Inflammatory macrophage treated with lipopolysaccharide for 4 hours (primary cell): ENCODE results near the gene MECP2.

Experiments used
- DNase-seq: peaks from one replicate; pipeline ENCODE4 v3.0.0-alpha.2; 2020

Gene MECP2

GRCh38 chrX:154059231-154059630 is 38.3 kb downstream of the MECP2 start:
- no peak for DNase-seq

- DNase-seq = peak; percentile 29
Measured at GRCh38 chrX:154058214-154058997, 39.1 kb downstream of the MECP2 start.

- DNase-seq = peak; percentile 68
Measured at GRCh38 chrX:154057791-154058190, 39.7 kb downstream of the MECP2 start.

- peak; percentile 71 for DNase-seq
Measured at GRCh38 chrX:154056770-154057241, 40.7 kb downstream of the MECP2 start.

DNA sequence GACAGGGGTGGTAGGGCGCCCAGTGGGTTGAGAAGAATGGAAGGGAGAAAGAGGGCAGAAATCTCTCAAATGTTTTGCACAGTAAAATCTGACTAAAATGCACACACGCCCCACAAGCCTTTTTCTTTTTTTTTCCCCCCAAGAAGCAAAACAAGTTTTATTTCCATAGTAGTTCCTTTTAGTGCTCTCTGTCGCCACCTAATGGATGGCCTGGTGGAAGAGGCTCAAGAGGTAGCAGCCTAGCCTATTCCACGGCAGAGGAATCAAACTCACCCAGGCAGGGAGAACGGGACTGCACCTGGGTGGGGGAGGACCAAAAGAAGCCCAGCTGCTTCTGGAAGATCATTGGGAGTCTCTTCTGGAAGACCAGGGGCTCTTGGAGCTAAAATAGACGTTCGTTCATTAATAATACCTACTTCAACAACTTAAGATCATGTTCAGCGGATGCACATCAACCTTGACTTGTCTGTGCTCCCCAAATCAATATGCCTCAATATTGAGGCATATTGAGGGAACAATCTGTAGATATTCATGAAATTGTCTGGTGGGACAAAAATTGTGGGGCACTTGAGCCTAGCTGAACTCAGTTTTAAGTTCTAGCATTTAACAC is 46.2 kb downstream of the MECP2 start:
- peak; percentile 62 for DNase-seq

GRCh38 chrX:154050113-154050495 is 47.4 kb downstream of the MECP2 start:
- DNase-seq = no peak

GRCh38 chrX:154049209-154050112 is 48.1 kb downstream of the MECP2 start:
- no peak for DNase-seq

- DNase-seq = no peak
Measured at GRCh38 chrX:154048398-154048797, 49.1 kb downstream of the MECP2 start.

DNA sequence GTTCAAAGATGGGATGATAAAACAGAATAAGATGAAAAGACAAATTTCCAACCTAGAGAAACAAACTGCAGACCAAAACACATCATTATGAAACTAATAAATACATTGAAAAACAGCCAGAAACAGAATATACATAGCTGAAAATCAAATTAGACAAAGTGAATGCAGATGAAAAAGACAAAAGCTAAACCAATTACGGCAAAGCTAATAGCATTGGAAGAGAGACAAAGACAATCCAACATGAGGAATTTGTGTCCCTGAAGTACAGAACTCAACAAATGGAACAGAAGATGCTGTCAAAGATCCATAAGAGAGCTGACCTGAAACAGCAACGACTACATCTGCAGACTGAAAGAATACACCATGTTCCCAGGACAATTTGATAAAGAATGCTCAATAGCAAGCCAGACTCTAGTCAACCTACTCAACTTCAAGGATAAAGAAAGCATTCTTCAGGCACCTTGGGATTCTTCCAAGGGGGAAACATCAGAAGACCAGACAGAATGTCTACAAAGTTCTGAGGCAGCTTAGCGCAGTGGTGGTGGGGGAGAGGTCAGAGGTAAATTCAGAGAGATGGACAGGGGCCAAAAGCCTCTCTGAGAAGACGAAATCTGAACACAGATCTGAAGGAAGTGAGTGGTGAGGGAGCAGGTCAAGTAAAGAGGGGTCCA is 50.4 kb downstream of the MECP2 start:
- DNase-seq = no peak

- no peak for DNase-seq
Measured at GRCh38 chrX:154046031-154046781, 51.3 kb downstream of the MECP2 start.

DNA sequence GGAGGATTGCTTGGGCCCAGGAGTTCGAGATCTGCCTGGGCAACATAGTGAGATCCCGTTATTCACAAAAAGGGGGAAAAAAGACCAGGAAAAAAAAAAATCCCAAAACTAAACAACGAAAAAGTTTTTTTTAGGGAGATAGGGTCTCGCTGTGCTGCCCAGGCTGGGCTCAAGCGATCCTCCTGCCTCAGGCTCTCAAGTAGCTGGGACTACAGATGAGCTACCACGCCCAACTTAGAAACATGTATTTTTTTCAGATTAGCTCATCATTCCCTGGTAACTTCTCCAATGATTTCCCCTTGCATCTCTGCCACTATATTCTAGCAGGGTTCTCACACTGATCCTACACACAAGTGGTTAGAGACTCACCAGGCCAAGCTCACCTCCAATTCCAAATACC is 53.4 kb downstream of the MECP2 start:
- DNase-seq = peak; percentile 56

DNA sequence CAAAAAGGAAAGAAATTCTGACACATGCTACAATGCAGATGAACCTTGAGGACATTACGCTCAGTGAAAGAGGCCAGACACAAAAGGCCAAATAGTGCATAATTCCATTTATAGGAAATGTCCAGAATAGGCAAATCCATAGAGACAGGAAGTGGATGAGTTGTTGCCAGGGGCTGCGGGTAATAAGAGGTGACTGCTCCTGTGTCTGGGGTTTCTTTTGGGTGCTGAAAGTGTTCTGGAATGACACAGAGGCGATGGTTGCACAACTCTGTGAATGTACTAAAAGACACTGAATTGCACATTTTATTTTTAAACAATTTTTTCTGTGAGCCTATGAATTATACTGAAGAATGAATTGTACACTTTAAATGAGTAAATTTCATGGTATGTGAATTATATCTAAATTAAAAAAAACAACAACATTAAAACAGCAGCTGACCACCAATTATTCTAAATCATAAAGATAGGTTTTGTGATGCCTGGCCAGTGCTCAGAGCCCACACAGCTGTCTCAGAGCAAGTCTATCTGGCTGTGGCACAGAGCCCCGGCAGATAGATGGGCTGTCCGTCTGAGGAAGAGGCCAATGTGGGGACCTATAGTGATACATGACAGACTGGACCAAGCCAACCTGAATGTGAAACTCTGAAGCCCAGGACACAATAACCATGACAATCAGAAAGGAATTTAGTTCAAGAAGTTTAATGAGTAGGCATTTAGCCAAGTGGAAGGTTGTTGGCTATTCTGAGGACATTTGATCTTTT is 54.3 kb downstream of the MECP2 start:
- DNase-seq = peak; percentile 79

DNA sequence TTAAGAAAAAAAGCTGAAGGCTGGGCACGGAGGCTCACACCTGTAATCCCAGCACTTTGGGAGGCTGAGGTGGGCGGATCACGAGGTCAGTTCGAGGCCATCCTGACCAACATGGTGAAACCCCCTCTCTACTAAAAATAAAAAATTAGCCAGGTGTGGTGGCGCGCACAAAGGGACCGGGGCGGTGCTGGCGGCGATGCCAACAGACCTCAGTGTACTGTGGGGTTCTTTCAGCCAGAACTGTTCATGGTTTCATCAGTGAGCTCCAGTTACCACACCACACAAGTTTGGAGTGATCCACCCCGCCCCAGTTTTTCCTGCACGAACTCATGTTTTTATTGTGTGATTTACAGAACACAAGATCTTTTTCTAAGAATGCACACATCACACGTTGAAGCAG is 56.7 kb downstream of the MECP2 start:
- DNase-seq = peak; percentile 40

DNA sequence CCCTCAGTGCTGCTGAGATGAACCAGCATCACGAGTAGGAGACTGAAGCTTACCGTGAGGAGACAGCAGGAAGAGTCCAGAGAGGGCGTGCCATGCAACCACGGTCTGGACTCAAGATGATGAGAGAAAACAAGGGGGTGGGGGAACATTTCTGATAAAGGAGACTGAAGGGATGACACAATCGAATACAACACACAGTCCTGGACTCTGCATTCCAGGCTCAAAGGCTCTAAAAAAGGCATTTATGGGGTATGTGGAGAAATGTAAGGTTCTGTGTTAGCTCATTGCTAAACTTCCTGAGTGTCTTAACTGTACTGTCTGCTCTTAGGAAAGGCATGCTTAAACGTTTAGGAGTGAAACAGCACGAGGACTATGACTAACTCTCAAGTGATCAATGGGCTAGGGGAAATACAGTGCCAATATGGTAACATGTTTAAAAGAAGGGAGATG is 57.2 kb downstream of the MECP2 start:
- DNase-seq = peak; percentile 95

DNA sequence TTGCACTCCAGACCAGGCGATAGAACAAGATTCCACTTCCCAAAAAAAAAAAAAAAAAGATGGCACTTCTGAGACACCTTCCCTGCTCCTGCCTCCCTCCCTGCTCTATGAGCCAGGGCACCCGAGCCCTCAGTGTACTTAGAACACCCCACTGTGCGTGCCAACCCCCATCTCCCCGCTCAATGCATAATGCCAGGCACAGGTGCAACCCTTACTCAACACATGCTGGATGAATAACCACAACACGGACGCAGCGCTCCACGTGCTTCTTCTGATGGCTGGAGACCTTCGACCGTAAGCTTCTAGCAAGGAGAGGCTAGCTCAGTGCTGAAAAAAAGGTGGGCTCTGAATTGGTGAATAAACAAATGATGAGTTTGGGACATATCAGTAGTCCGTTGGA is 57.9 kb downstream of the MECP2 start:
- DNase-seq = no peak

- peak; percentile 56 for DNase-seq
Measured at GRCh38 chrX:154038656-154039055, 58.9 kb downstream of the MECP2 start.

DNA sequence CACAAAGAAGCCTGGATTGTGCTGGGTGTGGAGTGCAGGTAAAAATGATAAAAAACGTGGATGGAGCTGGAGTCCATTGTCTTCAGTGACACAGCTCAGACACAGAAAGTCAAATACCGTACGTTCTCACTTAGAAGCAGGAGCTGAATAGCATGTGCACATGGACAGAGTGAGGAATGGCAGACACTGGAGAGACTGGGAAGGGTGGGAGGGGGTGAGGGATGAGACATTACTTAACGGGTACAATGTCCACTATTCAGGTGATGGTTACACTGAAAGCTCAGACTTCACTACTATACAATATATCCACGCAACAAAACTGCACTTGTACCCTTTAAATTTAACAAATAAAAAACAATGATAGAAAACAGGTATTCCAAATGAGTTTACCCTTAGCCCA is 59.8 kb downstream of the MECP2 start:
- no peak for DNase-seq

DNA sequence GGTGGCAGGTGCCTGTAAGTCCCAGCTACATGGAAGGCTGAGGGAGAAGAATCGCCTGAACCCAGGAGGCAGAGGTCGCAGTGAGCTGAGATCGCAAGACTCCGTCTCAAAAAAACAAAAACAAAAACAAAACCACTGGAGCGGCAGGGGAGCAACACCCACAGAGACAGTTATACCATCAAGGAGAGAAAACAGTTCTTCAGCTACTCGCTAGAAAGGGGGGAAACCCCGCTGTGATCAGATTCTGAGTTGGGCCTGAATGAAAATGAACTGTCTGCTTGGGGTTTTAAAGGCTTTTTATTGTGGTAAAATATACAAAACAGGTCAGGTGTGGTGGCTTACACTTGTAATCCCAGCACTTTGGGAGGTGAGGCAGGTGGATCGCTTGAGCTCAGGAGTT is 61.0 kb downstream of the MECP2 start:
- no peak for DNase-seq

GRCh38 chrX:154033848-154034247 is 63.7 kb downstream of the MECP2 start:
- DNase-seq = no peak

DNA sequence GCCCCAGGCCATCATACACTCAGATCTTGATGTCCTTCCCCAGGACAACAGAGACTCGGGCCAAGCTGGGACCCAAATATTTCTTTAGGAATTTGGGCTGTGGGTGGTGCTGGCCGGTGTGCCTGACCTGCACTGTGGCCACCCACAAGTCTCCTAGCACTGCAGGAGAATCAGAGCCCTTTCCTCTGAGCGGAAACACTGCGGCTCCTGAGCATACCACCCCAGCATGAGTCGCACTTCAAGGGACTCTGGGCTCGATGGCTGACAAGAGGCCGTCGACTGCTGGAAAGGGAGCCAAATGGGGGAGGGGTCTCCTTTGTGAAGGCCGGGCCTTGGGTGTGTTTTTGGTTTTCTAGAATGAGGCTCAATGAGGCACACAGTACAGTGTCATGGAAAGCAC is 64.9 kb downstream of the MECP2 start:
- no peak for DNase-seq

DNA sequence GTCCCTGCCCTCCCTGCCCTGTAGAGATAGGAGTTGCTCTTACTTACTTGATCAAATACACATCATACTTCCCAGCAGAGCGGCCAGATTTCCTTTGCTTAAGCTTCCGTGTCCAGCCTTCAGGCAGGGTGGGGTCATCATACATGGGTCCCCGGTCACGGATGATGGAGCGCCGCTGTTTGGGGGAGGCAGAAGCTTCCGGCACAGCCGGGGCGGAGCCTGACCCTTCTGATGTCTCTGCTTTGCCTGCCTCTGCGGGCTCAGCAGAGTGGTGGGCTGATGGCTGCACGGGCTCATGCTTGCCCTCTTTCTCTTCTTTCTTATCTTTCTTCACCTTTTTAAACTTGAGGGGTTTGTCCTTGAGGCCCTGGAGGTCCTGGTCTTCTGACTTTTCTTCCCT is 65.4 kb downstream of the MECP2 start:
- DNase-seq = no peak
